HG02943 (cell line): ENCODE results near the gene TMEM202.
"Not testable (repeated sequence)": the region's sequence is repeated elsewhere in the genome, so short reads cannot be mapped to it uniquely, and the experiment has no call there.

Experiments used
- ATAC-seq: cut with Tn5 transposase; IDR thresholded peaks from one replicate; pipeline ENCODE4 v1.9.1; 2021; ENCODE audit warnings: mild to moderate bottlenecking, low read depth, moderate library complexity; ENCODE audit not compliant: unreplicated experiment

Gene TMEM202

GRCh38 chr15:72397796-72398588, at the start of gene TMEM202:
TSS of gene TMEM202 (plus strand) at chr15:72398305. CDS start at chr15:72398327, 22 bp downstream.
- no peak for ATAC-seq

- no peak for ATAC-seq
Measured at GRCh38 chr15:72353266-72353665, 44.8 kb upstream of the TMEM202 start.

- no peak for ATAC-seq
Measured at GRCh38 chr15:72354496-72354895, 43.6 kb upstream of the TMEM202 start.

- no peak for ATAC-seq
Measured at GRCh38 chr15:72358121-72358520, 40.0 kb upstream of the TMEM202 start.

GRCh38 chr15:72358650-72359171, 39.4 kb upstream of the TMEM202 start:
- no peak for ATAC-seq

- ATAC-seq: no peak
Measured at GRCh38 chr15:72361176-72361575, 36.9 kb upstream of the TMEM202 start.

- ATAC-seq: peak; percentile 84
Measured at GRCh38 chr15:72365844-72366243, 32.3 kb upstream of the TMEM202 start.

- no peak for ATAC-seq
Measured at GRCh38 chr15:72368325-72368724, 29.8 kb upstream of the TMEM202 start.

GRCh38 chr15:72368899-72369298, 29.2 kb upstream of the TMEM202 start:
- no peak for ATAC-seq

- no peak for ATAC-seq
Measured at GRCh38 chr15:72369964-72370363, 28.1 kb upstream of the TMEM202 start.

GRCh38 chr15:72372361-72372760, 25.7 kb upstream of the TMEM202 start:
- ATAC-seq: no peak

GRCh38 chr15:72375501-72375845, 22.6 kb upstream of the TMEM202 start:
- peak; percentile 42 for ATAC-seq

- ATAC-seq: peak; percentile 89
Measured at GRCh38 chr15:72375846-72376581, 22.1 kb upstream of the TMEM202 start, which contains the start of gene HEXA. TSS of gene HEXA (minus strand) at chr15:72376014. CDS start at chr15:72375972, 42 bp downstream.

GRCh38 chr15:72377331-72377730, 20.8 kb upstream of the TMEM202 start:
- ATAC-seq: no peak

- ATAC-seq: not testable (repeated sequence)
Measured at GRCh38 chr15:72379106-72379505, 19.0 kb upstream of the TMEM202 start.

GRCh38 chr15:72379856-72380430, 18.2 kb upstream of the TMEM202 start:
- no peak for ATAC-seq

GRCh38 chr15:72380743-72381142, 17.4 kb upstream of the TMEM202 start:
- ATAC-seq: no peak

GRCh38 chr15:72382146-72382545, 16.0 kb upstream of the TMEM202 start:
- ATAC-seq: no peak

GRCh38 chr15:72387741-72388140, 10.4 kb upstream of the TMEM202 start:
- ATAC-seq: no peak

- no peak for ATAC-seq
Measured at GRCh38 chr15:72389231-72389630, 8.9 kb upstream of the TMEM202 start.

- not testable (repeated sequence) for ATAC-seq
Measured at GRCh38 chr15:72396331-72396730, 1.8 kb upstream of the TMEM202 start.
